Stomach smooth muscle (tissue), 2 donors: ENCODE results near the gene PRPS2.

ENCODE experiments used
- H3K27ac ChIP-seq: one replicate; pipeline ENCODE4 v1.7.0; 2013; ENCODE audit warnings: mild to moderate bottlenecking, low read length, inconsistent platforms
- H3K27me3 ChIP-seq, 2 donors: one replicate each; pipeline ENCODE4 v1.7.0; 2013; ENCODE audit warnings: low read length in 2 of 2; ENCODE audit not compliant: insufficient read depth in 2 of 2, control insufficient read depth in 1 of 2
- H3K36me3 ChIP-seq, 2 donors: one replicate each; pipeline ENCODE4 v1.7.0; 2013; ENCODE audit warnings: low read length in 2 of 2; ENCODE audit not compliant: control insufficient read depth in 2 of 2, insufficient read depth in 2 of 2
- H3K4me1 ChIP-seq: one replicate; pipeline ENCODE4 v1.7.0; 2013; ENCODE audit warnings: low read length; ENCODE audit not compliant: control insufficient read depth, insufficient read depth
- H3K4me3 ChIP-seq, 2 donors: one replicate each; pipeline ENCODE4 v1.7.0; 2013; ENCODE audit warnings: low read length in 2 of 2
- H3K9ac ChIP-seq, 2 donors: one replicate each; pipeline ENCODE4 v1.7.0; 2013; ENCODE audit warnings: low read length in 2 of 2, mild to moderate bottlenecking in 1 of 2
- H3K9me3 ChIP-seq, 2 donors: one replicate each; pipeline ENCODE4 v1.7.0; 2013; ENCODE audit warnings: low read length in 2 of 2; ENCODE audit not compliant: control insufficient read depth in 2 of 2
- donor health status: healthy.
- donor health status: Pancreatic carcinoma.

The PRPS2 gene

GRCh38 chrX:12777670-12778069, 13.5 kb upstream of the PRPS2 start:
- no peaks in the 10 kb centered on the region for H3K4me1 ChIP-seq

GRCh38 chrX:12779534-12779933, 11.7 kb upstream of the PRPS2 start:
- Histone ChIP-seq H3K4me1 (no peaks in the 10 kb centered on the region), H3K9me3 (peaks cover 0 to 3% of the 10 kb centered on the region in 2 donors), H3K9ac (no peak overlapping the region), H3K27ac (no peak overlapping the region), H3K4me3 (no peak overlapping the region), H3K36me3 (no peaks in the 10 kb centered on the region), H3K27me3 (no peaks in the 10 kb centered on the region)

More at GRCh38 chrX:12777670-12778069, 13.5 kb upstream of the PRPS2 start:
- H3K27ac ChIP-seq: no peak overlapping the region
- no peak overlapping the region for H3K4me3 ChIP-seq
- H3K9ac ChIP-seq: no peak overlapping the region
- H3K36me3 ChIP-seq: no peaks in the 10 kb centered on the region
- peaks cover 0 to 3% of the 10 kb centered on the region in 2 donors for H3K9me3 ChIP-seq
- peaks cover 0 to 8% of the 10 kb centered on the region in 2 donors for H3K27me3 ChIP-seq

GRCh38 chrX:12788645-12789044, 2.6 kb upstream of the PRPS2 start:
- H3K27ac ChIP-seq: no peak overlapping the region
- no peaks in the 10 kb centered on the region for H3K36me3 ChIP-seq
- no peak overlapping the region for H3K9ac ChIP-seq
- peaks cover 0 to 3% of the 10 kb centered on the region in 2 donors for H3K9me3 ChIP-seq
- no peaks in the 10 kb centered on the region for H3K27me3 ChIP-seq
- H3K4me3 ChIP-seq: no peak overlapping the region
- peaks cover 2% of the 10 kb centered on the region for H3K4me1 ChIP-seq

GRCh38 chrX:12789976-12790375, 1.2 kb upstream of the PRPS2 start:
- Histone ChIP-seq H3K36me3 (no peaks in the 10 kb centered on the region), H3K27ac (no peak overlapping the region), H3K4me3 (no peak overlapping the region), H3K27me3 (no peaks in the 10 kb centered on the region), H3K9me3 (peaks cover 0 to 9% of the 10 kb centered on the region in 2 donors), H3K4me1 (peaks cover 5% of the 10 kb centered on the region), H3K9ac (no peak overlapping the region)

DNA sequence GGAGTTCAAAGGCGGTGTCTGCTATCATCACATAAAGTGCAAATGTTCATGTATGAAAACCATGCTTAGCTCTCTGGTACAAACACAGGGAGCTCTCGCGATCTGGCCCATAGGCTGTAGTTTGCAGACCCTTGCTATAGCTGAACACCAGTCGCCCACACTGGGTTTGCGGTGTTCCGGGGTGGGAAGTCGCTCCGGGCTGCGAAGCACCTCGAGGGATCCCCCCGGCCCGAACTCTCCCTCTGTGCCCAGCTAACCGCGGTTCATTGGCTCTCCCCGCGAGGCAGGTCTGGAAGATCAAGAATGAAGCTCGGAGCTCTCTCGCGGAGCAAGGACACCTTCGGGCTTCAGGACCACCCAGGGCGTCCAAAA, 341 bp upstream of the PRPS2 start:
- no peaks in the 10 kb centered on the region for H3K27me3 ChIP-seq
- H3K9ac ChIP-seq: peak overlapping the region in 1 of 2 donors; percentile 55
- peaks cover 5% of the 10 kb centered on the region for H3K4me1 ChIP-seq
- no peak overlapping the region for H3K27ac ChIP-seq
- H3K9me3 ChIP-seq: peaks cover 0 to 15% of the 10 kb centered on the region in 2 donors
- peak overlapping the region; percentile 70 to 73 for H3K4me3 ChIP-seq
- H3K36me3 ChIP-seq: no peaks in the 10 kb centered on the region

DNA sequence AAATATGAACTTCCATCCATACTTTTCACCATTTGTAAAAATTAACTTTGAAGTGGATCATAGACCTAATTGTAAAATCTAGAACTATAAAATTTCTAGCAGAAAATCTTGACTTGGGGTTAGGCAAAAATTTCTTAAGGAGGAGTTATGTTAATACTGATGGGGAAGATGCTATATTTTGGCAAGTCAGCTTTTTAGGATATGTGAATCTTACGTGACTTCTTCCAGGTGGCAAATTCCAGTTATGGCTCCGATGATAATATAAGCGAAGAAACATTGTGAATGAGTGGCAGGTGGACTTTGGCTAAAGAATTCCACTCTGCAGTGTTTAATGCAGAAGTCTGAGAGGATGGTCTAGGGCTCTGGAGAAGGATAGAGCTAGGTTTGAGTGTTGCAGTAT, 1.5 kb downstream of the PRPS2 start:
- Histone ChIP-seq H3K9ac (no peak overlapping the region), H3K27me3 (no peaks in the 10 kb centered on the region), H3K9me3 (peaks cover 0 to 15% of the 10 kb centered on the region in 2 donors), H3K4me1 (peaks cover 5% of the 10 kb centered on the region), H3K27ac (no peak overlapping the region), H3K36me3 (no peaks in the 10 kb centered on the region), H3K4me3 (no peak overlapping the region)

DNA sequence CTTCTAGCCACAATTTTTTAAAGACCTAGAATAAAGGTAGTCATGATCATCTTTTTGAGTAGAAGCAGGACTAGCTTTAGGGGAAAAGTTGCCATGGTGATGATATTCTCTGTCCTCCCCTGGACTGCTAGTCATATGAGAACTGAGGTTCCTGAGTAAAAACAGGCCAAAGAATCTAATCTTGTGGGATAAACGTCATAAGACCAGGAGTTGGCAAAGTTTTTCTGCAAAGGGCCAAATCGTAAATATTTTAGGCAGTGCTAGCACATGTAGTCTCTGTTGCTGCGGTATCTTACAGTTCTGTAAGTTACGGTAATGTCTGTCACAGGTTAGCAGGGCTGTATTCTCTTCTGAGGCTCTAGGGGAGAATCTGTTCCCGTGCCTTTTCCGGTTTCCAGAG, 3.4 kb downstream of the PRPS2 start:
- no peak overlapping the region for H3K27ac ChIP-seq
- H3K9me3 ChIP-seq: peaks cover 0 to 12% of the 10 kb centered on the region in 2 donors
- H3K9ac ChIP-seq: no peak overlapping the region
- H3K4me1 ChIP-seq: peaks cover 5% of the 10 kb centered on the region
- no peaks in the 10 kb centered on the region for H3K36me3 ChIP-seq
- no peaks in the 10 kb centered on the region for H3K27me3 ChIP-seq
- H3K4me3 ChIP-seq: no peak overlapping the region

DNA sequence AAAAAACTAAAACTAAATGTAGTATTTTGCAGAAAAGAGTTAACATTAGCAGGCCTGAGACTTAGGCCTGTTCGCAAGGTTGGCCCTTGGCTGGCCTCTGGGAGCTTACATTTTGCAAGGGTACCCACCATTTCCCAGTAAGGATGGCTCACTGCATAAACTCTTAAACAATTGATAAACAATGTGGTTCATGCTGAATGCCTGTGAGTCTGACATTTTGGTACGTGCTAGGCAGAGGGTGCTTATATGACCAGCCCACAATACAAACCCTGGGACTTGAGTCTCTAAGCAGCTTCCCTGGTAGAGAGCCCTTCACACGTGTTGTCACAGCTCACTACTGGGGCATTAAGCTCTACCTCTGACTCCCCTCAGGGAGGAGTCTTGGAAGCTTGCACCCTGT, 7.4 kb downstream of the PRPS2 start:
- Histone ChIP-seq H3K9ac (no peak overlapping the region), H3K4me1 (peaks cover 3% of the 10 kb centered on the region), H3K4me3 (no peak overlapping the region), H3K27ac (no peak overlapping the region), H3K9me3 (peaks cover 0 to 12% of the 10 kb centered on the region in 2 donors), H3K27me3 (no peaks in the 10 kb centered on the region), H3K36me3 (peaks cover 0 to 2% of the 10 kb centered on the region in 2 donors)

GRCh38 chrX:12799118-12799517, 7.9 kb downstream of the PRPS2 start:
- H3K9me3 ChIP-seq: peaks cover 0 to 11% of the 10 kb centered on the region in 2 donors
- H3K4me1 ChIP-seq: peaks cover 3% of the 10 kb centered on the region
- H3K36me3 ChIP-seq: peaks cover 0 to 3% of the 10 kb centered on the region in 2 donors
- no peaks in the 10 kb centered on the region for H3K27me3 ChIP-seq
- no peak overlapping the region for H3K4me3 ChIP-seq
- H3K27ac ChIP-seq: no peak overlapping the region
- no peak overlapping the region for H3K9ac ChIP-seq

- Histone ChIP-seq H3K4me1 (no peaks in the 10 kb centered on the region), H3K27me3 (no peaks in the 10 kb centered on the region), H3K36me3 (peaks cover 0 to 3% of the 10 kb centered on the region in 2 donors), H3K27ac (no peak overlapping the region), H3K4me3 (no peak overlapping the region), H3K9ac (no peak overlapping the region), H3K9me3 (no peaks in the 10 kb centered on the region)
Measured at GRCh38 chrX:12802741-12803140, 11.5 kb downstream of the PRPS2 start.

DNA sequence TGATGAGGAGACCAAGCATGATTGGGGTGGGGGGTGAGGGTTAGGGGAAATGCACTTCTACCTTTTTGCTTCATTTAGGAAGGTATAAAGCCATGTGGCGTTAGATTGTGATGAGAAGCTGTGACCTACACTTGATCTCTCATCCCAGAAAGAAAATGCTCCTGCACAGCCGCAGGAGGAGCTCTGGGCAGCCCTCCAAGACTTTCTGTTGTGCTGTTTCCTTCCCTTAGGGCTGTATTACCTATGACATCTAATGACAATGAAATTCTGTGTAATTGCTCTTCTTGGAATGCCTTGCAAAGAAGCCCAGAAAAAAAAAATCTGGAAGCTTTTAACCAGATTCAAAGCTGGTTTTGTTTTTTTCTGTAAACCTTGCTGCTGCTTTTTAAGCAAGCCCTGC, 13.4 kb downstream of the PRPS2 start:
- Histone ChIP-seq H3K9me3 (no peaks in the 10 kb centered on the region), H3K4me1 (no peaks in the 10 kb centered on the region), H3K27ac (no peak overlapping the region), H3K4me3 (no peak overlapping the region), H3K27me3 (no peaks in the 10 kb centered on the region), H3K9ac (no peak overlapping the region), H3K36me3 (peaks cover 0 to 3% of the 10 kb centered on the region in 2 donors)
